22Rv1 (cell line): Measurements from ENCODE around the gene NUSAP1.

Experiments used
- H3K27ac ChIP-seq: fragments of 450-650 bp; 2 replicates; pipeline ENCODE4 v1.5.1; 2017
- CTCF ChIP-seq: fragments of 450-650 bp; IDR thresholded peaks from 2 replicates; pipeline ENCODE4 v1.5.1; 2017; ENCODE audit warnings: mild to moderate bottlenecking
- ZFX ChIP-seq: fragments of 450-650 bp; IDR thresholded peaks from 2 replicates; pipeline ENCODE4 v1.6.1; 2017; ENCODE audit warnings: antibody characterized with exemption, borderline replicate concordance

The NUSAP1 gene

GRCh38 chr15:41417418-41418195 lies 84.9 kb downstream of the NUSAP1 start:
- peak overlapping the region; percentile 63 for H3K27ac ChIP-seq

GRCh38 chr15:41423979-41424659 lies 91.4 kb downstream of the NUSAP1 start:
- TF ChIP-seq CTCF (no peak), ZFX (no peak)

More at GRCh38 chr15:41417418-41418195, 84.9 kb downstream of the NUSAP1 start:
- TF ChIP-seq ZFX (no peak), CTCF (no peak)

GRCh38 chr15:41424809-41425208 lies 92.1 kb downstream of the NUSAP1 start:
- H3K27ac ChIP-seq, result no peak overlapping the region
- TF ChIP-seq ZFX (no peak), CTCF (no peak)

More at GRCh38 chr15:41423979-41424659, 91.4 kb downstream of the NUSAP1 start:
- H3K27ac ChIP-seq, result no peak overlapping the region

GRCh38 chr15:41425907-41426306 lies 93.2 kb downstream of the NUSAP1 start:
- H3K27ac ChIP-seq, result peak overlapping the region; percentile 2; the same call in 1 of the 2 replicates

GRCh38 chr15:41429003-41429890 lies 96.6 kb downstream of the NUSAP1 start:
- no peak for TF ChIP-seq ZFX
- TF ChIP-seq CTCF, result no peak
- H3K27ac ChIP-seq, result no peak overlapping the region
